GM18858 (cell line): Measurements from ENCODE around the gene ITPK1.
A peak's percentile ranks its signal among the peaks of the same experiment; 100 is the strongest.

Experiments
- ATAC-seq: cut with Tn5 transposase; IDR thresholded peaks from one replicate; pipeline ENCODE4 v1.9.1; 2021; ENCODE audit not compliant: unreplicated experiment

The ITPK1 gene

DNA sequence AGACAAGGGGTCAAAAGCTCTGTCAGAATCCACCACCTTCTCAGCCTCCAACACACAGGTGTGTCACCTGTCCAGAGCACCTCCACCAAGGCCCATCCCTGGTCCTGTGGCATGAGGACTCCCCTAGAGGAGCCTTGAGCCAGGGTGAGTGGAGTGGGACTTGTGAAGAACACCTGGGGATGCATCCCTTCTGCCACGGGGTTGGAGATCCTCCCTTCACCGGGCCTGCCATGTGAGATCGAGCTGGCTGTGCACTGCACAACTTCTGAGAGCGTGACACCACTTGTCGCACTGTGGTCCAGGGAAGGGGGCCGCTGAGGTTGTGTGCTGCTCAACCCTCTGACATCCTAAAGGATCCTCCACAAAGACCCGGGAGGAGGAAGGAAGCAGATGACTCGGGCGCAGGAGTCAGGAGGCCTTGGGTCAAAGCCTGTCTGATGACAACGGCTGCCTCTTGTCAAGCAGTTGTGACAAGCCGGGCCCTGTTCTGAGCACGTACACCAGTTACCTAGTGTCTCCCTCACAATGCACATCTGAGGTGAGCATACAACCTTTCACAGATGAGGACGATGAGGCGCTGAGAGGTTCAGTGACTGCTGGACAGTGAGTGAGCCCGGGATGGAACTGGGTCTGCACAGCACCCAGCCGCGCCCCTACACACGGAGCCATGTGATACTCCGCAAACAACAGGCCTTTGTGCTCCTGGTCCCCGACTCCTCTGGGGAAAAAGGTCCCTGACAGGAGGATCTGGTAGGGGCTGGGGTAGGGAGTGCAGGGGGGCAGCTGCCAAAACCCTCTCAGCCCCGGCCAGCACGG lies 157.1 kb downstream of the ITPK1 start:
- no peak for ATAC-seq

- no peak for ATAC-seq
These were observed 158.8 kb downstream of the ITPK1 start for GRCh38 chr14:92956961-92957360.

GRCh38 chr14:92955381-92955780 lies 160.3 kb downstream of the ITPK1 start:
- ATAC-seq: no peak

DNA sequence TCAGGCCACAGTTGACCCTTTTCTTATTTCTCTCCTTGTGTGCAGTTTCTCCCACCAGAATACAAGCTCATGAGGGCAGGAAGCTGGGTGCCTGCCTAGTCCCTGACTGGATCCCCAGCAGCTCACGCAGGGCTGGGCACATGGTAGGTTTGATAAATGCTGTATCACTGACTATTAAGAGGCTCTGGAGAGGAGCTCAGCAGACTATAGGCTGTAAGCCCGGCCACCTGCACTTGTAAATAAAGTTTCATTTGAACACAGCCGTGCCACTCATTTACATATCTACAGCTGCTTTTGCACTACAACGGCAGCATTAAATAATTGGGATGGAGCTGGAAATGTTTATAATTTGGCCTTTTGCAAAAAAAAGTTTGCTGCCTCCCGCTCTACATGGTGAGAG lies 160.8 kb downstream of the ITPK1 start:
- ATAC-seq: no peak

DNA sequence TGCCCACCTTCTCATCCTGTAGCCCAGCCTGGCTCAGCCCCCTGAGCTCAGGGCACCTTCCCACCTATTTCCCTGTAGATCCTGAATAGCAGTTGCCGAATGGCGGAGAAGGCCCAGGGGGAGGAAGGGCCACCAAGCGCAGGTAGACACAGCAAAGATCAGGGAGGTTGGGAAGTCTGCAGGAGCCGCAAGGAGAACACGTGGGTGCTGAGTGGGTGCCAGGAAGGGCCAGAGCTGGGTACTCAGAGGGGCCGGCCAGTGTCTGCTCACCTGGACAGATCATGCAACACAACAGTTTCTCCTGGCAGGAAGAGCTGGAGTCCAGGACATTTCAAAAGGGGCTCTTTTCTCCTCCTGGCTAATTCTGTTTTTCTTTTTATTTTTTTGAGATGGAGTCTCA lies 162.2 kb downstream of the ITPK1 start:
- ATAC-seq: no peak

DNA sequence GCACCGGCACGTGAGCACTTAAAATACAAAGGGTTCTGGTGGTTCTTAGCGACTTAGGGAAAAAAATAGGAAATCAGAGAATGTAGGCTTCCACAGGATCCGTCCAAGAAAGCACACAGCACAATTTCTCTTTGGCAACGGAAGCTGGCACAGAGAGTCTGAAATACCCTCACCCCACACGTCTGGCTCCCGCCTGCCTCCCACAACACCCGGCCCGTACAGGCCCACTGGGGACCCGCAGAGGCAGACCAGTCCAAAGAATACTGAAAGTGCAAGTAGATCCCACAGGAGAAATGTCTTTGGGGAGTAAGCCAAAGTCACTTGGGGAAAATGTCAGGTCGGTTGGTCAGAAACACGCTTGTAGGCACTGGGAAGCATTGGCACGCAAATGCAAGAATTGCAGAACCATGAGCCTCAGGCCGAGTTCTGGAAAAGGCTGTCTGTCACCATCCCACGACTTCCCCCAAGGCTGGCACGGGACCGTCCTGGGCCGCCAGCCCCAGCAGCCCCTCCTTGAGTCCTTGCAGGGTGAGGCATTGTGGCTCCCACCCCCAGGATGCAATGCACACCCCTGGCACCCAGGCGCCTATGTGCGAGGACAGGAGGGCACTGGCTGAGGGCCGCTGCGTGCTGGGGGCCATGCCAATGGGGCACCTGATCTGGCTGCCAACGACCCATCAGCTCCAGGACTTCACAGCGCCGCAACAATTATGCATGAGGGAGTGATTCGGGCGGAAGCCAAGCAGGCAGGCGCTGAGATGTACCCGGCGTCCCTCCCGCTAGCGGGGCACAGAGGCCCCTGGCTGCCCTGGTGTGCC lies 163.0 kb downstream of the ITPK1 start:
- no peak for ATAC-seq

DNA sequence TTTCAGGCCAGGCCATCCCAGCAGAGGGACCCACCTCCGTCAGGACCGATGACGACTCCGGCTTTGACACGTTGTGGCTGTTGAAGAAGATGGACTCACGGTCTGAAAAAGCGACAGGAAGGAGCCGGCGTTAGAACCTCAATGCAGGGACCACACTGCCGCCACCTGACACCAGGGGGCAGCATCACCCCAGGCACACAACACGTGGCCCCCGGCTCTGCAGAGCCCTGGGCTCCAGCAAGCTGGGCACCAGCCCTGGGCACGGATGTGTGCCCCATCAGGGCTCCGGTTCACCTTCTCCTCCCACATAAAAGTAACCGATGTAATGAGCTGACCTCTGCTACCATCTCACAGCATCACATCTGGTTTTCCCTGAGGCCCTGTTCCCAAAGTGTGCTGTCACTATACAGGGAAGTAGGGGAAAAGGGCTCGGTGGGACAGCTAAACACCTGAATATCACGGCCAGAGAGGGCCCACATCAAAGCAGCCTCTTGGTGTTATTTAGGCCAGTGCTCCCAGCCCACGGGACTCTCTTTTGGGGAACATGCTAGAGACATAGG lies 163.7 kb downstream of the ITPK1 start:
- peak; percentile 80 for ATAC-seq

- no peak for ATAC-seq
These were observed 164.5 kb downstream of the ITPK1 start for GRCh38 chr14:92951261-92951660.

DNA sequence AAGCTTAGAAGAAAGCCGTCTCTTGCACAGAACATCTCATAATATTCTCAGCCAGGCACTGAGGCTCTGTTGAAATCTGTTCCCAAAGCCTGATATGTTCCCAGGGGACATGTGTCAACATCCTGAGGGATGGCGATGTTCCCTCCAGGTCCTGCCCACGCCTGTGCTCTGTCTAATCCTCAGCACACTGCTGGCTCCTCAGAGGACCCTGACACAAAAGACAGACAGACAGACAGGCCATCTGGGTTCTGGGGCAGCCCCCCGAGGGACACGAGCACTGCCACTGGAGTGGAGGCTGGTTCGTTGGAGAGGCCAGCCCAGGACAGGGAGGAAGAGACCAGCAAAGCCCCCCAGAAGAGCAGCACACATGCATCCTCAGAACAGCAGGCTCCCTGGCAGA lies 165.0 kb downstream of the ITPK1 start:
- no peak for ATAC-seq

- no peak for ATAC-seq
These were observed 165.6 kb downstream of the ITPK1 start for GRCh38 chr14:92950193-92950540.

- ATAC-seq: no peak
These were observed 166.1 kb downstream of the ITPK1 start for GRCh38 chr14:92949496-92950192.

DNA sequence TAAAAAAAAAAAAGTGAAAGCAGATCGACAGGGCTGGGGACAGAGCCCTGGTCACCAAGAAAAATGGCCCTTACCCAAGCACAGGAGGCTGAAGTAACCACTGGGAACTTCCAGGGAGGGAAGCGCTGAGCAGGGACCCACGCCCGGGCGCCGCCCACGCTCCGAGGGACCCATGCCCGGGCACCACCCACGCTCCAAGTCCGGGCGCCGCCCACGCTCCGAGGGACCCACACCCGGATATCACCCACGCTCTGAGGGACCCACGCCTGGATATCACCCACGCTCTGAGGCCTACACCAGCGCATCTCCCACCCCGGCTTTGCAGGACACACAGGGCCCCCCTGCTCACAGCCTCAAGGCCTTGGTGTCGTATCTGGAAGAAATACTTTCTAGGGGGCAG lies 167.1 kb downstream of the ITPK1 start:
- no peak for ATAC-seq

DNA sequence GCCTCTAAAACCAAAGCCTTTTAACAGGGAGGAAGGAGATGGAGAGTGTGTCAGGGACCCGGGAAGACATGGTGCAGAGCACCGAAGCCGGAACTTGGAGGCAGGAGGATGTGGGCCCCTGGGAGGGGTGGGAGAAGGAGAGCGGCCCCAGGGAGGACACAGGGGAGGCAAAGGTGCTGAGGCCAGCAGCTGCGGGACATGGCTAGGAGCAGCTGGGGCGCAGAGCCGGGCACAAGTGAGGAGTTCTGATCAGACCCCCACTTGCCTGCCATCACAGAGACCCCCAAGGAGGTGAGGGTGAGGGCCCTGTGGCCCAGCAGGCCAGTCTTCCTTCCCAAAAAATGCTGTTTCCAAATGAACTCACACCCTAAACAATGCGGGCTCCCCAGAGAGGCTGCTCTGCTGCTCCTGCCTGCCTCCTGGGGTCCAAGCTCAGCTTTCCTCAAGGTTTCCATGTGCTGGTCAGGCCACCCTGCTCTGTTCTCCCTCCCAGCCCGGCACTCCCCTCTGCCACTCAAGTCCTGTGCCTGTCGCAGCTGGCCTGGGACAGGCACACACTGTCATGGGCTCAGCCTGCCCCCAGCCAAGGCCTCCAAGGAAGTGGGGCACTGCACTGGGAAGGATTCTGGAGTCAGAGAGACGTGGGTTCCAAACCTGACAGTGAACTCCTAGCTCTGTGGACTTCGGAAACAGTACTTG lies 168.7 kb downstream of the ITPK1 start:
- no peak for ATAC-seq

DNA sequence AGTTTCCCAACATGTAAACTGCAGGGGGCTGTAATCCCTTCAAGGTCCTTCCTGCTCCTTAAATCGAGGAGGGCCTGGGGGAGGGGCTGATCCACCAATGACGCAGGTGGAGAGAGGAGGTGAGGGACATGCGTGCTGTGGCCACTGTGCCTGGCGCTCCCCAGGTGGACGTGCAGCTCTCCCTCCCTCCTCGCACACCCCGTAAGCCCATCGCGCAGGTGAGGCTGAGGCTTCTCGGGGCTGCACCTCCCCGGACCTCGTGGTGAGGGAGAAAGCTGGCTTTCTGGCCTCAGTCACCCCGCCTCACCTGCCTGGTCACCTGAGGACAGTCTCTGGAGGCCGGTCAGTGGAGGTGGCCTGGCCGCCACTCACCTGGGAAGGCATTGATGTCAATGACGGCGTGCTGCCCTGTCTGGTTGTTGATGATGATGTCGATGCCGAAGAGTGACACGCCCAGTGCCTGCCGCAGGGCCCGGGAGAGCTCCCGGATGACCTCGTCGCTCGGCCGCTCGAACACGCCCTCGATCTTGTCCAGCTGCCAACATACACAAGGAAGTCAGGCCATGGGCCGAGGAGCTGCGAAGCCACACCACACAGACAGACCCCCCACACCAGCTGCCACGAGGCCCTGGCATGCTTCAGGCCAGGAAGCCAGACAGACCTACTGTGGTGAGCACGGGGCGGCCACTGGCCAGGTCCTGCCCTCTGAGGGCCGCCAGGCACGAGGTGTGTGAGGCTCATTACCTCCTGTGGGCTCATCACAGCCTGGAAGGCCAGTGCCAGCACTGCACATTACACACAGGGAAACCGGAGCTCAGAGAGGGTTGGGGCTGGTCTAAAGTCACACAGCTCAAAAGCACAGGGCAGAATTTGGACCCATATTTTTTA lies 169.5 kb downstream of the ITPK1 start:
- ATAC-seq: no peak

DNA sequence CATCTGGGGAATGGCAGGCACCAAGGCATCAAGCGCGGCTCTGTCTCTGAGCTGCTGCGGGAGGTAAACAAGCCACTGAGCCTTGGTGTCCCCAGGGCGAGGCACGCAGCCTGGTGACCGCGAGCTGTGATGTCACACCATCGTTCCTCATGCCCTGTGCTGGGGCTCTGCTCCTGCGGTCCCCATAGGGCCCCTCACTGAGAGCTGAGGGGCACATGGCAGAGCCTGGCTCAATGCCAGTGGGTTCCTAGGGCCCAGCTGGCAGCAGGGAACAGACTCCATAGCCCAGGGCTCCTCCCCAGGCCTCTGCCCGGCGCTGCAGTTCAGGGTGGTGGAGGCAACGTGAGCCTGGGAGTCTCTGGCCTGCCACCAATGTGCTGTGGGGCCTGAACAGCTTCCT lies 170.2 kb downstream of the ITPK1 start:
- ATAC-seq: no peak

GRCh38 chr14:92944976-92945375 lies 170.7 kb downstream of the ITPK1 start:
- ATAC-seq: no peak

DNA sequence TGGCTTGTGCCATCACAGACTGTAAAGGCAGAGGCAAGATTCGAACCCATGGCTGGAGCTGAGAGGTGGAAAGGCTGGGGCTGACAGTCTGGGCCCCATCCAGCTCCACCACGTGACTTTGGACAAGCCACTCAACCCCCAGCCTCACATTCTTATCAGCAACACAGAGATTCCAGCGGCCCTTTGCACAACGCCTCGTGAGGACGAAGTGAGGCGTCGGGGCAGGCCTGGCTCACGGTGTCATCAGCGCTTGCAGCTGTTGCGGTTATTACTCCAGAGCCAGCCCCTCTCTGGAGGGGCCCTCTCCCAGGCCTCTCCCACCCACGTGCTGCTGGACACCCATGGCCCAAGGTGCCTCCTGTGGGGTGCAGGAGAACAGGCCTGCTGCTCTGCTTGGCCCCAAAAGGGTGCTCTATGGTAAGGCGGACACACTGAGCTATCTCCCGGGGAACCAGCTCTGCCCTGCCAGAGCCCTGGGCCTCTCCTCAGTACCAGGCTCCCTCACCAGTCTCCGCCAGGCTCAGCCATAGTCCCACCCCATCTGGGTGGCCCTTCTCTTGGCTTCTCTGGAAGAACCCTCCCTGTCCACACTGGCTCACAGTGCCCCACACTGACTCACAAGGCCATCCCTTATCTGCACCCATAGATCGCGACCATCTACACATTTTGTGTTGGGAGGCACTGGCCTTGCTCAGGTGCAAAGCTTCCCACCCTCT lies 171.7 kb downstream of the ITPK1 start:
- ATAC-seq: no peak

DNA sequence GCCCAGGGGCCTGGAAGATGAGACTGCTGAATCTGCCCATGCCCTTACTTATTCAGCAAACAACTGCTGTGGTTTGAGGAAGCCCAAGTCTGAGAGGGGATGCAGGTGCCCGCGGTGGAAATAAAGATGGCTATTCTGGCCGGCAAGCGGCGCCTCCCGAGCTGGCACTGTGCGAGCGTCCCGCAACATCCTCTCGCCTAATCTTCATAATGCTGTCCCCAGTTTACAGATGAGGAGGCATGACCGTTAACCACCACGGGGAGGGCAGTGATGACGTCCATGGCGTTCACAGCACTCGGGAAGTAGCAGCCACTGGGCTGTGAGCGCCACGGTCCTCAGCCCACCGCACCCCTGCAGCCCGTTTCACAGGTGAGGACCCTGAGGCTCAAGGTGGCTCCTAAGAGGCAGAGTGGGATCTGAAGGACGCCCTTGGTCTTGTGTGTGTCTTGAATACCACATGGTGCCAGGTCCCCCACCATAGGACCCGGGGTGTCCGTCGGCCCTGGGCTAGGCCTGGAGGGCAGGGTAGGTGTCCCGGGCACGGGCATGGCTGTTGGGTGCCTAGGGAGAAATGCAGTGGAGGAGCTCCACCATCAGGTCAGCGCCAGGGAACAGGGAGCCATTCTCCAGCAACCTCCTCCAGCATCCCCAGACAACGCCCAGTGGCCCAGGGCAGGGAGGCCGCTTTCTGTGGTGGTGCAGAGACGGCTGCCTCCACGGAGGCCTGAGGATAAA lies 172.6 kb downstream of the ITPK1 start:
- no peak for ATAC-seq

DNA sequence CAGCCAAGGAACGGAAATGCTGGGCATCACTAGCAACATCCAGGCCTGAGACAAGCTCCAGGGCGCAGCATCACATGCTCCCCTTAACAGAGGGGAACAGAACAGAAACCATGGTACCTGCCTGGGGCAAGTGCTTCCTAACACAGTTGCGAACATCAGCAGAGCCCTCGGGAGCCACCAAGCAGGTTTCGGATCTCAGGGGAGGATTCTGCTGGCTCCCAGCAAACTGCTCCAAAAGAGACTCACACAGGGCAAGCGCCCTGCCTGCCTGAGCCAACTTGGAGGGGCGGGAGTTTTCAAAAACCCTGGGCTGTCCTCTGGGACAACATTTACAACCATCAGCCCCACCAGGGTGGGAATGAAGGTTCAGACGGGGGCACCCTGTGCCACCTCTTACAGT lies 173.1 kb downstream of the ITPK1 start:
- no peak for ATAC-seq
